Astrocyte (in vitro differentiated cells and primary cell): ENCODE measurements around the gene CACNB4. TPM values are rescaled to one million over a fixed set of nuclear protein-coding genes. Genes with fewer than 3 reads are reported as not detected.

ENCODE experiments used
- DNase-seq: peaks from one replicate; pipeline ENCODE4 v3.0.0-alpha.2; 2010; ENCODE audit warnings: low read depth
- FAIRE-seq: peaks from 2 replicates; lab custom pipeline; 2011; peaks lifted over from hg19 to GRCh38; lab: Jason Lieb, UNC
- H2AFZ ChIP-seq: 2 replicates; pipeline ENCODE4 v1.6.0; 2012; ENCODE audit warnings: low read depth, low read length, inconsistent platforms
- H3K27ac ChIP-seq: 2 replicates; pipeline ENCODE4 v1.5.1; 2011; ENCODE audit warnings: low read depth, low read length, inconsistent platforms
- H3K27me3 ChIP-seq: 2 replicates; pipeline ENCODE4 v1.6.0; 2011; ENCODE audit warnings: low read length, inconsistent platforms; ENCODE audit not compliant: insufficient read depth
- H3K36me3 ChIP-seq: 2 replicates; pipeline ENCODE4 v1.5.1; 2011; ENCODE audit warnings: low read length, inconsistent platforms; ENCODE audit not compliant: insufficient read depth
- H3K4me1 ChIP-seq: 2 replicates; pipeline ENCODE4 v1.5.1; 2011; ENCODE audit warnings: low read length, inconsistent platforms; ENCODE audit not compliant: insufficient read depth
- H3K4me2 ChIP-seq: 2 replicates; pipeline ENCODE4 v1.6.0; 2012; ENCODE audit warnings: low read length, inconsistent platforms
- H3K4me3 ChIP-seq: 2 replicates; pipeline ENCODE4 v1.5.1; 2011; ENCODE audit warnings: low read depth, mild to moderate bottlenecking, low read length, inconsistent platforms; ENCODE audit not compliant: insufficient read depth
- H3K79me2 ChIP-seq: 2 replicates; pipeline ENCODE4 v1.6.0; 2012; ENCODE audit warnings: mild to moderate bottlenecking, low read length, inconsistent platforms; ENCODE audit not compliant: insufficient read depth
- H3K9ac ChIP-seq: 2 replicates; pipeline ENCODE4 v1.6.0; 2012; ENCODE audit warnings: mild to moderate bottlenecking, low read length, inconsistent platforms
- H3K9me3 ChIP-seq: 2 replicates; pipeline ENCODE4 v1.5.1; 2012; ENCODE audit warnings: low read depth, mild to moderate bottlenecking, low read length, inconsistent platforms; ENCODE audit not compliant: insufficient read depth
- H4K20me1 ChIP-seq: 2 replicates; pipeline ENCODE4 v1.6.0; 2012; ENCODE audit warnings: low read length, inconsistent platforms; ENCODE audit not compliant: insufficient read depth
- H3K27ac Mint-ChIP-seq: one replicate; pipeline ENCODE4 v1.8.0; 2021; ENCODE audit warnings: mild to moderate bottlenecking, mixed read lengths; ENCODE audit not compliant: unreplicated experiment
- H3K27me3 Mint-ChIP-seq: one replicate; pipeline ENCODE4 v1.8.0; 2021; ENCODE audit warnings: low read depth, mixed read lengths; ENCODE audit not compliant: unreplicated experiment
- H3K36me3 Mint-ChIP-seq: one replicate; pipeline ENCODE4 v1.8.0; 2021; ENCODE audit warnings: low read depth, mixed read lengths; ENCODE audit not compliant: unreplicated experiment
- H3K4me1 Mint-ChIP-seq: one replicate; pipeline ENCODE4 v1.8.0; 2021; ENCODE audit warnings: low read depth, mixed read lengths; ENCODE audit not compliant: unreplicated experiment
- H3K4me3 Mint-ChIP-seq: one replicate; pipeline ENCODE4 v1.8.0; 2021; ENCODE audit warnings: mild to moderate bottlenecking, moderate library complexity, mixed read lengths; ENCODE audit not compliant: unreplicated experiment
- H3K9me3 Mint-ChIP-seq: one replicate; pipeline ENCODE4 v1.8.0; 2021; ENCODE audit warnings: mild to moderate bottlenecking, mixed read lengths; ENCODE audit not compliant: unreplicated experiment
- CTCF ChIP-seq: IDR thresholded peaks from 2 replicates; pipeline ENCODE4 v1.5.1; 2011; ENCODE audit warnings: low read depth, mild to moderate bottlenecking, inconsistent platforms, low read length, moderate library complexity; ENCODE audit not compliant: insufficient read depth
- EZH2 ChIP-seq: IDR thresholded peaks from 2 replicates; pipeline ENCODE4 v1.6.1; 2012; ENCODE audit warnings: mild to moderate bottlenecking, low read length, inconsistent platforms; ENCODE audit not compliant: insufficient read depth
- total RNA-seq: library from RNA; stranded (reverse); gene quantifications from 2 replicates; pipeline ENCODE4 v1.2.1, GENCODE V29; 2021

The CACNB4 gene
- total RNA-seq, 1 donor from 2014 or later = 1.8 TPM

GRCh38 chr2:152068226-152068625, 30.6 kb downstream of the CACNB4 start:
- H3K27me3 ChIP-seq = peaks cover 9% of the 10 kb centered on the region
- TF ChIP-seq EZH2 = no peak
- H3K4me1 ChIP-seq = no peaks in the 10 kb centered on the region
- H3K9me3 ChIP-seq = no peaks in the 10 kb centered on the region
- H3K9ac ChIP-seq = no peak overlapping the region
- Mint-ChIP-seq H3K27ac (no peak overlapping the region), H3K36me3 (no peaks in the 10 kb centered on the region), H3K4me1 (peaks cover 8% of the 10 kb centered on the region), H3K9me3 (peaks cover 3% of the 10 kb centered on the region), H3K4me3 (no peak overlapping the region), H3K27me3 (peaks cover 4% of the 10 kb centered on the region)
- no peaks in the 10 kb centered on the region for H3K36me3 ChIP-seq
- H3K79me2 ChIP-seq = no peaks in the 10 kb centered on the region
- FAIRE-seq (no peak), DNase-seq (no peak)
- no peak overlapping the region for H2AFZ ChIP-seq
- no peak overlapping the region for H3K27ac ChIP-seq
- H4K20me1 ChIP-seq = no peaks in the 10 kb centered on the region
- H3K4me2 ChIP-seq = no peak overlapping the region
- no peak overlapping the region for H3K4me3 ChIP-seq

DNA sequence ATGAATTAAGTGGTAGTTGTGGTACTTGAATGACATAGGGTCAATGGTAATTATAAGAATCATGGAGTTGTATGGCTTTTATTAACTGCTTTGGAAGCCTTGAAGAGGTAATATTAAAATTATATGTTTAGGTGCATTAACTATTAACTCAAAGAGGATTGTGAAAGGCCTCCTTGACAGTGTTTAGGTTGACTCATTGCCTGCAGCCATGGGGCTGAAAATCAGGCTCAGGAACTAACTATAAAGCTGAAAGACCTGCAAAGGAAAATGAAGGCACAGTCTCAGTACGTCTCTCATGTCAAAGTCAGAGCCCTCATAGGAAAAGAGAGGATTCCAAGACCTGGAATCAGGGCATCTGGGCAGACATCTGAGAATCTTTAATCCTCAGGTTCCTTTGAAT, 31.0 kb downstream of the CACNB4 start:
- H3K9me3 Mint-ChIP-seq = peaks cover 3% of the 10 kb centered on the region
- peaks cover 12% of the 10 kb centered on the region for H3K4me1 Mint-ChIP-seq
- no peak overlapping the region for H3K27ac Mint-ChIP-seq
- Histone ChIP-seq H3K9me3 (no peaks in the 10 kb centered on the region), H3K79me2 (no peaks in the 10 kb centered on the region), H3K4me3 (no peak overlapping the region), H3K9ac (no peak overlapping the region), H3K36me3 (no peaks in the 10 kb centered on the region), H3K27ac (no peak overlapping the region), H4K20me1 (no peaks in the 10 kb centered on the region), H3K4me2 (no peak overlapping the region), H3K27me3 (peaks cover 9% of the 10 kb centered on the region), H2AFZ (no peak overlapping the region), H3K4me1 (no peaks in the 10 kb centered on the region)
- no peak for TF ChIP-seq CTCF
- TF ChIP-seq EZH2 = no peak
- DNase-seq = no peak
- no peaks in the 10 kb centered on the region for H3K36me3 Mint-ChIP-seq
- H3K27me3 Mint-ChIP-seq = peaks cover 4% of the 10 kb centered on the region
- no peak for FAIRE-seq
- no peak overlapping the region for H3K4me3 Mint-ChIP-seq

GRCh38 chr2:152065945-152066344, 32.9 kb downstream of the CACNB4 start:
- Histone ChIP-seq H2AFZ (no peak overlapping the region), H3K79me2 (no peaks in the 10 kb centered on the region), H3K36me3 (no peaks in the 10 kb centered on the region), H3K4me2 (no peak overlapping the region), H3K27ac (no peak overlapping the region), H3K9ac (no peak overlapping the region), H3K4me3 (no peak overlapping the region), H3K4me1 (peaks cover 6% of the 10 kb centered on the region), H3K9me3 (no peaks in the 10 kb centered on the region), H4K20me1 (no peaks in the 10 kb centered on the region), H3K27me3 (peaks cover 9% of the 10 kb centered on the region)
- no peak overlapping the region for H3K27ac Mint-ChIP-seq
- no peaks in the 10 kb centered on the region for H3K36me3 Mint-ChIP-seq
- peaks cover 3% of the 10 kb centered on the region for H3K9me3 Mint-ChIP-seq
- FAIRE-seq (no peak), DNase-seq (no peak)
- peaks cover 4% of the 10 kb centered on the region for H3K27me3 Mint-ChIP-seq
- peaks cover 21% of the 10 kb centered on the region for H3K4me1 Mint-ChIP-seq
- TF ChIP-seq EZH2 = no peak
- TF ChIP-seq CTCF = no peak
- no peak overlapping the region for H3K4me3 Mint-ChIP-seq
